ENCODE results near the gene CAVIN2.

GRCh38 chr2:191839918-191840804 lies 6.7 kb downstream of the CAVIN2 start:
- no peak for TF ChIP-seq CTCF (IDR thresholded peaks at IDR 0.05; ENCODE audit: poor library complexity, severe bottlenecking)
- TF ChIP-seq EP300 (conservative IDR thresholded peaks at IDR 0.05; ENCODE audit: poor library complexity, severe bottlenecking) = no peak
- no peak for TF ChIP-seq REST (IDR thresholded peaks at IDR 0.05; ENCODE audit: borderline replicate concordance)
- TF ChIP-seq RAD21 (conservative IDR thresholded peaks at IDR 0.05) = no peak
- no peak for TF ChIP-seq MXI1 (conservative IDR thresholded peaks at IDR 0.05; ENCODE audit: poor library complexity, severe bottlenecking)
